SK-N-SH (cell line): ENCODE measurements around the gene TLE1. TPM values are rescaled to one million over a fixed set of nuclear protein-coding genes. Genes with fewer than 3 reads are reported as not detected.

Experiments
- CTCF ChIA-PET: fragments of 300-600, 350-600 bp; formaldehyde crosslinking; extraction: SDS; loops from one replicate; lab custom pipeline; 2021; lab: Yijun Ruan, JAX
- POLR2A ChIA-PET: fragments of 350-600 bp; sonication (Branson Sonifier 250); formaldehyde crosslinking; extraction: SDS; loops from one replicate; lab custom pipeline; 2020; ENCODE audit warnings: antibody characterized with exemption, inconsistent platforms; lab: Yijun Ruan, JAX
- DNase-seq: peaks from one replicate; pipeline ENCODE4 v3.0.0; 2012
- H2AFZ ChIP-seq: fragments of 200-600 bp; sonication (generic); 2 replicates; pipeline ENCODE4 v1.8.1; 2016; ENCODE audit warnings: antibody characterized with exemption, mild to moderate bottlenecking, low read depth
- H3F3A ChIP-seq: fragments of 200-600 bp; sonication (generic); replicated peaks from 2 replicates; pipeline ENCODE3; 2016; ENCODE audit warnings: antibody characterized with exemption, mild to moderate bottlenecking; ENCODE audit not compliant: insufficient read depth
- H3K27ac ChIP-seq, 2 experiments: fragments of 200-500 bp in 1 of 2; fragments of 200-600 bp in 1 of 2; sonication (Bioruptor generic) in 1 of 2; sonication (generic), shearing (Covaris generic) in 1 of 2; 2 replicates each; pipeline versions ENCODE4 v1.5.1 to v1.6.1; 2014 to 2016; ENCODE audit warnings: low read depth in 2 of 2, inconsistent platforms in 1 of 2, low read length in 1 of 2, mild to moderate bottlenecking in 1 of 2, mixed read lengths in 1 of 2
- H3K27me3 ChIP-seq: fragments of 200-600 bp; sonication (generic), shearing (Covaris generic); 2 replicates; pipeline ENCODE4 v1.6.1; 2016; ENCODE audit warnings: mixed run types; ENCODE audit not compliant: insufficient read depth
- H3K36me3 ChIP-seq, 2 experiments: fragments of 200-500 bp in 1 of 2; fragments of 200-600 bp in 1 of 2; sonication (Bioruptor generic) in 1 of 2; sonication (generic) in 1 of 2; replicated peaks in 1 of 2; 2 replicates each; pipeline versions ENCODE3 to v1.5.1; 2014 to 2016; ENCODE audit warnings: low read length in 1 of 2, mild to moderate bottlenecking in 1 of 2; ENCODE audit not compliant: insufficient read depth in 2 of 2, control insufficient read depth in 1 of 2
- H3K4me1 ChIP-seq, 2 experiments: fragments of 200-500 bp in 1 of 2; fragments of 200-600 bp in 1 of 2; sonication (Bioruptor generic) in 1 of 2; sonication (generic), shearing (Covaris generic) in 1 of 2; 2 replicates each; pipeline versions ENCODE4 v1.5.1 to v1.6.1; 2014 to 2016; ENCODE audit warnings: low read depth in 1 of 2, low read length in 1 of 2, mixed run types in 1 of 2; ENCODE audit not compliant: insufficient read depth in 2 of 2, control insufficient read depth in 1 of 2
- H3K4me2 ChIP-seq: fragments of 200-600 bp; sonication (generic), shearing (Covaris generic); 2 replicates; pipeline ENCODE4 v1.6.1; 2017; ENCODE audit warnings: mixed run types
- H3K4me3 ChIP-seq, 2 experiments: fragments of 200-500 bp in 1 of 2; fragments of 200-600 bp in 1 of 2; sonication (Bioruptor generic) in 1 of 2; sonication (generic), shearing (Covaris generic) in 1 of 2; 2 replicates each; pipeline versions ENCODE4 v1.5.1 to v1.8.1; 2014 to 2016; ENCODE audit warnings: low read depth in 2 of 2, inconsistent platforms in 1 of 2, low read length in 1 of 2, mild to moderate bottlenecking in 1 of 2, mixed read lengths in 1 of 2, moderate library complexity in 1 of 2
- H3K79me2 ChIP-seq: fragments of 200-600 bp; sonication (generic); 2 replicates; pipeline ENCODE4 v1.8.1; 2017; ENCODE audit warnings: mild to moderate bottlenecking; ENCODE audit not compliant: insufficient read depth
- H3K9ac ChIP-seq: fragments of 200-600 bp; sonication (generic); 2 replicates; pipeline ENCODE4 v1.6.1; 2017; ENCODE audit warnings: mixed run types
- H3K9me2 ChIP-seq: fragments of 200-600 bp; sonication (generic); 2 replicates; pipeline ENCODE4 v1.6.1; 2017; ENCODE audit warnings: mixed run types
- H3K9me3 ChIP-seq: fragments of 200-600 bp; sonication (generic); 2 replicates; pipeline ENCODE4 v1.6.1; 2017; ENCODE audit warnings: mixed run types, mild to moderate bottlenecking, moderate library complexity
- H4K20me1 ChIP-seq: fragments of 200-600 bp; sonication (generic); 2 replicates; pipeline ENCODE4 v1.6.1; 2017; ENCODE audit warnings: mild to moderate bottlenecking, mixed run types; ENCODE audit not compliant: insufficient read depth
- EP300 ChIP-seq, 2 experiments: IDR thresholded peaks; 2 replicates each; pipeline versions ENCODE4 v1.4.0 to v1.6.1; 2012; ENCODE audit warnings: borderline replicate concordance in 1 of 2, low read depth in 1 of 2, low read length in 1 of 2
- FOSL2 ChIP-seq: IDR thresholded peaks from 2 replicates; pipeline ENCODE4 v1.4.0; 2012; ENCODE audit warnings: low read depth, mild to moderate bottlenecking, moderate library complexity, borderline replicate concordance
- GABPA ChIP-seq: IDR thresholded peaks from 2 replicates; pipeline ENCODE4 v1.4.0; 2012; ENCODE audit warnings: low read depth, mild to moderate bottlenecking
- GATA2 ChIP-seq: sonication (generic); formaldehyde crosslinking; IDR thresholded peaks from 2 replicates; pipeline ENCODE4 v1.5.0; 2020; ENCODE audit warnings: mild to moderate bottlenecking, missing genetic modification reagents
- MEF2A ChIP-seq: IDR thresholded peaks from 2 replicates; pipeline ENCODE4 v1.4.0; 2012; ENCODE audit warnings: low read depth, borderline replicate concordance
- MXI1 ChIP-seq: IDR thresholded peaks from 2 replicates; pipeline ENCODE4 v1.6.1; 2012; ENCODE audit warnings: mild to moderate bottlenecking, low read depth, low read length, improper control_type of control experiment
- NRF1 ChIP-seq: IDR thresholded peaks from 2 replicates; pipeline ENCODE4 v1.6.1; 2012; ENCODE audit warnings: low read depth, mild to moderate bottlenecking, low read length
- POLR2AphosphoS5 ChIP-seq: IDR thresholded peaks from 2 replicates; pipeline ENCODE4 v1.6.1; 2012; ENCODE audit warnings: low read depth, low read length
- RAD21 ChIP-seq: IDR thresholded peaks from 2 replicates; pipeline ENCODE4 v1.6.1; 2012; ENCODE audit warnings: mild to moderate bottlenecking, low read length
- RFX5 ChIP-seq: IDR thresholded peaks from 2 replicates; pipeline ENCODE4 v1.6.1; 2012; ENCODE audit warnings: mild to moderate bottlenecking, improper control_type of control experiment, low read length
- SIN3A ChIP-seq: IDR thresholded peaks from 2 replicates; pipeline ENCODE4 v1.6.1; 2012; ENCODE audit warnings: low read depth, mild to moderate bottlenecking, low read length, moderate library complexity, borderline replicate concordance
- TAF1 ChIP-seq: IDR thresholded peaks from 2 replicates; pipeline ENCODE4 v1.6.1; 2012; ENCODE audit warnings: low read depth, mild to moderate bottlenecking, low read length, moderate library complexity, borderline replicate concordance
- TEAD4 ChIP-seq: IDR thresholded peaks from 2 replicates; pipeline ENCODE4 v1.4.0; 2012; ENCODE audit warnings: mild to moderate bottlenecking, borderline replicate concordance; ENCODE audit not compliant: insufficient read depth
- YY1 ChIP-seq: IDR thresholded peaks from 2 replicates; pipeline ENCODE4 v1.4.0; 2012; ENCODE audit warnings: low read depth, mild to moderate bottlenecking
- WGBS: methylation state at CpG from one replicate; pipeline ENCODE4 v1.1.6; 2017; ENCODE audit warnings: low lambda C conversion rate; 5-methylcytosine and 5-hydroxymethylcytosine counted together
- polyA plus RNA-seq, 3 experiments: library from polyadenylated mRNA; depleted of rRNA; stranded (reverse); fragments of >200 nt; gene quantifications; 2 replicates each; pipeline ENCODE4 v1.2.3, GENCODE V29; 2012
- TF ChIP-seq, protein P1 (sequence below): fragments of 200-600 bp; sonication (generic); IDR thresholded peaks from 2 replicates; pipeline ENCODE4 v1.6.1; 2017; ENCODE audit warnings: antibody characterized with exemption, mild to moderate bottlenecking, moderate library complexity
- TF ChIP-seq, protein P2 (sequence below): IDR thresholded peaks from 2 replicates; pipeline ENCODE4 v1.4.0; 2012; ENCODE audit warnings: low read depth, borderline replicate concordance
- TF ChIP-seq, protein P3 (sequence below): IDR thresholded peaks from 2 replicates; pipeline ENCODE4 v1.6.1; 2012; ENCODE audit warnings: mild to moderate bottlenecking, low read depth, low read length, moderate library complexity
- TF ChIP-seq, protein P4 (sequence below): IDR thresholded peaks from 2 replicates; pipeline ENCODE4; 2012
- TF ChIP-seq, protein P5 (sequence below): IDR thresholded peaks from 2 replicates; pipeline ENCODE4 v1.4.0; 2012; ENCODE audit warnings: low read depth, borderline replicate concordance
- TF ChIP-seq, protein P6 (sequence below): fragments of 150-350 bp; IDR thresholded peaks from 2 replicates; pipeline ENCODE4 v1.6.1; 2017; ENCODE audit warnings: antibody characterized with exemption, low read length, low read depth, borderline replicate concordance

Gene TLE1
- polyA plus RNA-seq, 1 of the 3 experiments (the other 2 are of a cell fraction) = 33.0 TPM

DNA sequence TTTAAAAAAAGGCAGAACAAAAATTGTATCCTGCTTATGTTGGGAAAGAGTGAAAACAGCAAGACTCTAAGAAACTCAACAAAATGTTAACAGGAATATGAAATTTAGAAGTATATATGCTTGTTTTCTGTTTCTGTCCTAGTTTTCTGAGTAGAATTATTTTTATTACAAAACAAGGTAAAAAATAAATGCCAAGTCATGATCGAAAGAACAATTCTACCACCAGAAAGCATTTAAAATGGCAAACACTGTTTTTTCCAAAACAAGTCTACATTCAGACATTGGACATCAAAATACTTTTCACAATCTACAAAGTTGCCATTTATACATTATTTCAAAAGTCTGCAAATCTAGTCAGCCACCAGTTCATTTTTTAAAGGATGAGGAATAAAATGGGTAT is 102.6 kb downstream of the TLE1 start:
- WGBS = 98% methylated on average over 1 of the region's 1 CpG
- no peaks in the 10 kb centered on the region for H3K9me3 ChIP-seq
- no peaks in the 10 kb centered on the region for H3K27me3 ChIP-seq
- no peaks in the 10 kb centered on the region for H3F3A ChIP-seq
- H3K27ac ChIP-seq = no peak overlapping the region
- no peak overlapping the region for H3K9ac ChIP-seq
- DNase-seq = no peak
- H3K9me2 ChIP-seq = no peaks in the 10 kb centered on the region
- POLR2A ChIA-PET = no interaction called here
- H3K36me3 ChIP-seq = peaks cover 11 to 33% of the 10 kb centered on the region in 2 experiments
- CTCF ChIA-PET = no interaction called here
- peaks cover 0 to 9% of the 10 kb centered on the region in 2 experiments; a peak in 2 of 4 replicates for H3K4me1 ChIP-seq
- H3K79me2 ChIP-seq = no peaks in the 10 kb centered on the region
- no peak overlapping the region for H3K4me2 ChIP-seq
- H4K20me1 ChIP-seq = no peaks in the 10 kb centered on the region
- TF ChIP-seq TEAD4 (no peak), NRF1 (no peak), FOSL2 (no peak), GATA2 (CRISPR knock-in tag) (no peak), RAD21 (no peak), EP300 (IDR thresholded peaks at IDR 0.05; ENCODE audit: borderline replicate concordance in 1 of 2, low read depth in 1 of 2, low read length in 1 of 2) (no peak), TAF1 (no peak), MEF2A (no peak), YY1 (no peak), MXI1 (no peak), POLR2AphosphoS5 (no peak), SIN3A (no peak), GABPA (no peak), RFX5 (no peak)
- TF ChIP-seq, protein P1, sequence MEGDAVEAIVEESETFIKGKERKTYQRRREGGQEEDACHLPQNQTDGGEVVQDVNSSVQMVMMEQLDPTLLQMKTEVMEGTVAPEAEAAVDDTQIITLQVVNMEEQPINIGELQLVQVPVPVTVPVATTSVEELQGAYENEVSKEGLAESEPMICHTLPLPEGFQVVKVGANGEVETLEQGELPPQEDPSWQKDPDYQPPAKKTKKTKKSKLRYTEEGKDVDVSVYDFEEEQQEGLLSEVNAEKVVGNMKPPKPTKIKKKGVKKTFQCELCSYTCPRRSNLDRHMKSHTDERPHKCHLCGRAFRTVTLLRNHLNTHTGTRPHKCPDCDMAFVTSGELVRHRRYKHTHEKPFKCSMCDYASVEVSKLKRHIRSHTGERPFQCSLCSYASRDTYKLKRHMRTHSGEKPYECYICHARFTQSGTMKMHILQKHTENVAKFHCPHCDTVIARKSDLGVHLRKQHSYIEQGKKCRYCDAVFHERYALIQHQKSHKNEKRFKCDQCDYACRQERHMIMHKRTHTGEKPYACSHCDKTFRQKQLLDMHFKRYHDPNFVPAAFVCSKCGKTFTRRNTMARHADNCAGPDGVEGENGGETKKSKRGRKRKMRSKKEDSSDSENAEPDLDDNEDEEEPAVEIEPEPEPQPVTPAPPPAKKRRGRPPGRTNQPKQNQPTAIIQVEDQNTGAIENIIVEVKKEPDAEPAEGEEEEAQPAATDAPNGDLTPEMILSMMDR = no peak
- TF ChIP-seq, protein P2, sequence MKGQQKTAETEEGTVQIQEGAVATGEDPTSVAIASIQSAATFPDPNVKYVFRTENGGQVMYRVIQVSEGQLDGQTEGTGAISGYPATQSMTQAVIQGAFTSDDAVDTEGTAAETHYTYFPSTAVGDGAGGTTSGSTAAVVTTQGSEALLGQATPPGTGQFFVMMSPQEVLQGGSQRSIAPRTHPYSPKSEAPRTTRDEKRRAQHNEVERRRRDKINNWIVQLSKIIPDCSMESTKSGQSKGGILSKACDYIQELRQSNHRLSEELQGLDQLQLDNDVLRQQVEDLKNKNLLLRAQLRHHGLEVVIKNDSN = no peak
- TF ChIP-seq, protein P3, sequence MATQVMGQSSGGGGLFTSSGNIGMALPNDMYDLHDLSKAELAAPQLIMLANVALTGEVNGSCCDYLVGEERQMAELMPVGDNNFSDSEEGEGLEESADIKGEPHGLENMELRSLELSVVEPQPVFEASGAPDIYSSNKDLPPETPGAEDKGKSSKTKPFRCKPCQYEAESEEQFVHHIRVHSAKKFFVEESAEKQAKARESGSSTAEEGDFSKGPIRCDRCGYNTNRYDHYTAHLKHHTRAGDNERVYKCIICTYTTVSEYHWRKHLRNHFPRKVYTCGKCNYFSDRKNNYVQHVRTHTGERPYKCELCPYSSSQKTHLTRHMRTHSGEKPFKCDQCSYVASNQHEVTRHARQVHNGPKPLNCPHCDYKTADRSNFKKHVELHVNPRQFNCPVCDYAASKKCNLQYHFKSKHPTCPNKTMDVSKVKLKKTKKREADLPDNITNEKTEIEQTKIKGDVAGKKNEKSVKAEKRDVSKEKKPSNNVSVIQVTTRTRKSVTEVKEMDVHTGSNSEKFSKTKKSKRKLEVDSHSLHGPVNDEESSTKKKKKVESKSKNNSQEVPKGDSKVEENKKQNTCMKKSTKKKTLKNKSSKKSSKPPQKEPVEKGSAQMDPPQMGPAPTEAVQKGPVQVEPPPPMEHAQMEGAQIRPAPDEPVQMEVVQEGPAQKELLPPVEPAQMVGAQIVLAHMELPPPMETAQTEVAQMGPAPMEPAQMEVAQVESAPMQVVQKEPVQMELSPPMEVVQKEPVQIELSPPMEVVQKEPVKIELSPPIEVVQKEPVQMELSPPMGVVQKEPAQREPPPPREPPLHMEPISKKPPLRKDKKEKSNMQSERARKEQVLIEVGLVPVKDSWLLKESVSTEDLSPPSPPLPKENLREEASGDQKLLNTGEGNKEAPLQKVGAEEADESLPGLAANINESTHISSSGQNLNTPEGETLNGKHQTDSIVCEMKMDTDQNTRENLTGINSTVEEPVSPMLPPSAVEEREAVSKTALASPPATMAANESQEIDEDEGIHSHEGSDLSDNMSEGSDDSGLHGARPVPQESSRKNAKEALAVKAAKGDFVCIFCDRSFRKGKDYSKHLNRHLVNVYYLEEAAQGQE = no peak
- TF ChIP-seq, protein P4, sequence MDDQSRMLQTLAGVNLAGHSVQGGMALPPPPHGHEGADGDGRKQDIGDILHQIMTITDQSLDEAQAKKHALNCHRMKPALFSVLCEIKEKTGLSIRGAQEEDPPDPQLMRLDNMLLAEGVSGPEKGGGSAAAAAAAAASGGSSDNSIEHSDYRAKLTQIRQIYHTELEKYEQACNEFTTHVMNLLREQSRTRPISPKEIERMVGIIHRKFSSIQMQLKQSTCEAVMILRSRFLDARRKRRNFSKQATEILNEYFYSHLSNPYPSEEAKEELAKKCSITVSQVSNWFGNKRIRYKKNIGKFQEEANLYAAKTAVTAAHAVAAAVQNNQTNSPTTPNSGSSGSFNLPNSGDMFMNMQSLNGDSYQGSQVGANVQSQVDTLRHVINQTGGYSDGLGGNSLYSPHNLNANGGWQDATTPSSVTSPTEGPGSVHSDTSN = no peak
- TF ChIP-seq, protein P5, sequence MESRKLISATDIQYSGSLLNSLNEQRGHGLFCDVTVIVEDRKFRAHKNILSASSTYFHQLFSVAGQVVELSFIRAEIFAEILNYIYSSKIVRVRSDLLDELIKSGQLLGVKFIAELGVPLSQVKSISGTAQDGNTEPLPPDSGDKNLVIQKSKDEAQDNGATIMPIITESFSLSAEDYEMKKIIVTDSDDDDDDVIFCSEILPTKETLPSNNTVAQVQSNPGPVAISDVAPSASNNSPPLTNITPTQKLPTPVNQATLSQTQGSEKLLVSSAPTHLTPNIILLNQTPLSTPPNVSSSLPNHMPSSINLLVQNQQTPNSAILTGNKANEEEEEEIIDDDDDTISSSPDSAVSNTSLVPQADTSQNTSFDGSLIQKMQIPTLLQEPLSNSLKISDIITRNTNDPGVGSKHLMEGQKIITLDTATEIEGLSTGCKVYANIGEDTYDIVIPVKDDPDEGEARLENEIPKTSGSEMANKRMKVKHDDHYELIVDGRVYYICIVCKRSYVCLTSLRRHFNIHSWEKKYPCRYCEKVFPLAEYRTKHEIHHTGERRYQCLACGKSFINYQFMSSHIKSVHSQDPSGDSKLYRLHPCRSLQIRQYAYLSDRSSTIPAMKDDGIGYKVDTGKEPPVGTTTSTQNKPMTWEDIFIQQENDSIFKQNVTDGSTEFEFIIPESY = no peak
- TF ChIP-seq, protein P6, sequence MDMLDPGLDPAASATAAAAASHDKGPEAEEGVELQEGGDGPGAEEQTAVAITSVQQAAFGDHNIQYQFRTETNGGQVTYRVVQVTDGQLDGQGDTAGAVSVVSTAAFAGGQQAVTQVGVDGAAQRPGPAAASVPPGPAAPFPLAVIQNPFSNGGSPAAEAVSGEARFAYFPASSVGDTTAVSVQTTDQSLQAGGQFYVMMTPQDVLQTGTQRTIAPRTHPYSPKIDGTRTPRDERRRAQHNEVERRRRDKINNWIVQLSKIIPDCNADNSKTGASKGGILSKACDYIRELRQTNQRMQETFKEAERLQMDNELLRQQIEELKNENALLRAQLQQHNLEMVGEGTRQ = no peak
- H3K4me3 ChIP-seq = no peak overlapping the region
- no peak overlapping the region for H2AFZ ChIP-seq
